Left cardiac atrium (tissue), 4 donors: ENCODE data around the gene CEP192. TPM values are rescaled to one million over a fixed set of nuclear protein-coding genes. Genes with fewer than 3 reads are reported as not detected.
A peak's percentile ranks its signal among the peaks of the same experiment; 100 is the strongest.

Experiments used
- ATAC-seq, 2 donors: fragments of 200-7000 bp; cut with Tn5 transposase; one replicate each; pipeline ENCODE4 v1.9.1; 2020; ENCODE audit warnings: mild to moderate bottlenecking in 2 of 2, moderate library complexity in 2 of 2
- DNase-seq: peaks from one replicate; pipeline ENCODE4 v3.0.0-alpha.2; 2020
- intact Hi-C, 2 donors: fragments of 100-400 bp; cut with DNase I; formaldehyde crosslinking; loops; one replicate each; pipeline versions ENCODE4 v1.14.1 to v1.15.1; 2022 to 2023
- long read RNA-seq: library from polyadenylated mRNA; unstranded; transcript quantifications from one replicate; pipeline ENCODE4 v2.0.0, GENCODE V29; 2021
- total RNA-seq, 2 donors: library from RNA; stranded (reverse); fragmentation: NEBNext Ultra II Directional; extraction: Animal tissue kit (Norgen Biotek cat#: 25700); gene quantifications; one replicate each; pipeline ENCODE4 v1.2.1, GENCODE V29; 2021
- donor health status: DM: no; HTN: yes; CAD: no.
- donor health status: DM: no; HTN: yes; CAD: no; lungs with severe emphysema.
- donor health status: DM: yes; HTN: yes; CAD: no.
- donor health status: Dilated cardiomyopathy.

CEP192 gene, protein sequence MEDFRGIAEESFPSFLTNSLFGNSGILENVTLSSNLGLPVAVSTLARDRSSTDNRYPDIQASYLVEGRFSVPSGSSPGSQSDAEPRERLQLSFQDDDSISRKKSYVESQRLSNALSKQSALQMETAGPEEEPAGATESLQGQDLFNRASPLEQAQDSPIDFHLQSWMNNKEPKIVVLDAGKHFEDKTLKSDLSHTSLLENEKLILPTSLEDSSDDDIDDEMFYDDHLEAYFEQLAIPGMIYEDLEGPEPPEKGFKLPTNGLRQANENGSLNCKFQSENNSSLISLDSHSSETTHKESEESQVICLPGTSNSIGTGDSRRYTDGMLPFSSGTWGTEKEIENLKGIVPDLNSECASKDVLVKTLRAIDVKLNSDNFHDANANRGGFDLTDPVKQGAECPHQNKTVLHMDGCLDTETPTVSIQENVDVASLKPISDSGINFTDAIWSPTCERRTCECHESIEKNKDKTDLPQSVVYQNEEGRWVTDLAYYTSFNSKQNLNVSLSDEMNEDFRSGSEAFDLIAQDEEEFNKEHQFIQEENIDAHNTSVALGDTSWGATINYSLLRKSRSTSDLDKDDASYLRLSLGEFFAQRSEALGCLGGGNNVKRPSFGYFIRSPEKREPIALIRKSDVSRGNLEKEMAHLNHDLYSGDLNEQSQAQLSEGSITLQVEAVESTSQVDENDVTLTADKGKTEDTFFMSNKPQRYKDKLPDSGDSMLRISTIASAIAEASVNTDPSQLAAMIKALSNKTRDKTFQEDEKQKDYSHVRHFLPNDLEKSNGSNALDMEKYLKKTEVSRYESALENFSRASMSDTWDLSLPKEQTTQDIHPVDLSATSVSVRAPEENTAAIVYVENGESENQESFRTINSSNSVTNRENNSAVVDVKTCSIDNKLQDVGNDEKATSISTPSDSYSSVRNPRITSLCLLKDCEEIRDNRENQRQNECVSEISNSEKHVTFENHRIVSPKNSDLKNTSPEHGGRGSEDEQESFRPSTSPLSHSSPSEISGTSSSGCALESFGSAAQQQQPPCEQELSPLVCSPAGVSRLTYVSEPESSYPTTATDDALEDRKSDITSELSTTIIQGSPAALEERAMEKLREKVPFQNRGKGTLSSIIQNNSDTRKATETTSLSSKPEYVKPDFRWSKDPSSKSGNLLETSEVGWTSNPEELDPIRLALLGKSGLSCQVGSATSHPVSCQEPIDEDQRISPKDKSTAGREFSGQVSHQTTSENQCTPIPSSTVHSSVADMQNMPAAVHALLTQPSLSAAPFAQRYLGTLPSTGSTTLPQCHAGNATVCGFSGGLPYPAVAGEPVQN (N-terminal part only)
- total RNA-seq, result 10 to 100 TPM; 24.6 to 27.1 TPM
- long read RNA-seq, partial matches to known transcripts, result 2 of 4 reads
- long read RNA-seq, other reads (novel, unspliced or antisense), result 2 of 4 reads

DNA sequence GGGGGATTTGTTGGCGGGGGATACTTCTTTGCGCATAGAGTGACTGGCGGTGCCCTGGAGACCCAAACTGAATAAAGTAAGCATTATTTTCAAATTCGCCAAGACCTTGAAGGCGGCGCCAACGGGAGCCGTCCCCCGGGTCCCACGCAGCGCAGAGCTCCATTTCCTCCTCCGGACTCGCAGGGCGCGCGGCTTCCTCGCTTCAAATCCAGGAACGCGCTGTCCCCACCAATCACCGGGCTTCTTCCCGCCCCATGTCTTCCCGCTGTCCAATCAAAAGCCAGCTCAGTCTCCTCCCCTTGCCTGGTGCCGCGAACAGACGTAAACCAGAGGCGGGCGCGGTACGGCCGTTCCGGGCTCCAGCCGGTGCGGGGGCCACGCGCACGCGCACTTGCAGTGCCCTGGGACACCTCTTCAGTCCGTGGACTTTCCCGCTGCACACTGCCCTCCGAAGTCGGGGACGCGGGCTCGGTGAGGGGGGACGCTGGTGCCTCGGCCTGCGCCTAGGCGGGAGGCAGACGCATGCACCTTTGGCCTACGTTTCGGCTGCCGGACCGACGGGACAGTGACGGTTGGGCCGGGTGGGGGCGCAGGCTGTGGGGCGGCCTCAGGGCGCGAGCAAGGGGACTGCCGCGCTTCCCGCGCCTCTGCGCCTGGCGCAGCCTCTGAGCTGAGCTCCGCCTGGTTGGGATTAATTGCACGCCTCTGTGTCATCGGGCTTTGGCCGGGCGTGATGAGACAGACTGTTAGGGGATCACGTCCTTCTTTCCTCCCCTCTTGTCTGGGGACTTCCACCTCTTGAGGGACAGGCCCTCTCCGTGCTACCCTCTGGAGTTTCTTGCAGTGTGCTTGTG, at the start of gene CEP192:
TSS of gene CEP192 (plus strand) at position 396 of the 854 bp plus-strand sequence. CDS start 8,063 bp downstream, outside the sequence.
- intact Hi-C loops, result no loop called here
- peak; percentile 99 for ATAC-seq
- peak; percentile 98 for DNase-seq

DNA sequence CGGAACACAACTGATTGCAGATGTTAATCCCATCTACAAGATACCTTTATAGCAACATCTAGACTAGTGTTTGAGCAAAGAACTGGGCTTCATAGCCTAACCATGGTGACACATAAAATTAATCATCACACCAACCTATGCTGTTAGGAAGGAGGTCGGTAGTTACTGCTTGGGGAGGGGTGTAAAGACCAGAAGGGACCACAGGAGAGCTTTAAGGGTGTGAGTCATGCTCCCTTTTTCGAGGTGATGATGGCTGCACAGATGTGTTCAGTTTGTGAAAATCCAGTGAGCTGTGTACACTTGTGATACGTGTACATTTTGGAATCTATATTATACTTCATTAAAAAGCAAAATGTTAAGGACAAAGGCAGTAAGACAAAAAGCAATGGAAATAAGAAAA, 47.9 kb upstream of the CEP192 start:
- no peak for DNase-seq
- ATAC-seq, result no peak
- intact Hi-C loops, result no loop called here

DNA sequence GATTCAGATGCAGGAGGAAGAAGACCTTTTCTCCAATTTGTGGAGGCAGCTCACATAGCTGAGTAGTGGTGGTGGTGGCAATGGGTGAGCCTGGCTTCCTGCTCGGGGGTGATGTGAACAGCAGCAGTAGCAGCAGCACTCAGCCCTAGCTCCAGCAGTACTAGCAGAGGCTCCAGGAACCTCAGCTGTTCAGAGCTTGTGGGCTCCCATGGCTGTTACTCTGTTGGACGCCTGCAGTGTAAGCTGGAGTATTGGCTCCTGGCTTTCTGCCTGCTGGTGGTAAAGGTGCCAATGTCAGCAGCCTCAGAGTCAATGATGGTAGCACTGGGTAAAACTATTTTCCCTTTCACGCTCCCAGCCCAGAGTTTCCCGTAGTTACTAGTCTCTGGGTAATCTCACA, 46.5 kb upstream of the CEP192 start:
- ATAC-seq, result no peak
- peak; percentile 50 for DNase-seq
- intact Hi-C loops, result no loop called here

DNA sequence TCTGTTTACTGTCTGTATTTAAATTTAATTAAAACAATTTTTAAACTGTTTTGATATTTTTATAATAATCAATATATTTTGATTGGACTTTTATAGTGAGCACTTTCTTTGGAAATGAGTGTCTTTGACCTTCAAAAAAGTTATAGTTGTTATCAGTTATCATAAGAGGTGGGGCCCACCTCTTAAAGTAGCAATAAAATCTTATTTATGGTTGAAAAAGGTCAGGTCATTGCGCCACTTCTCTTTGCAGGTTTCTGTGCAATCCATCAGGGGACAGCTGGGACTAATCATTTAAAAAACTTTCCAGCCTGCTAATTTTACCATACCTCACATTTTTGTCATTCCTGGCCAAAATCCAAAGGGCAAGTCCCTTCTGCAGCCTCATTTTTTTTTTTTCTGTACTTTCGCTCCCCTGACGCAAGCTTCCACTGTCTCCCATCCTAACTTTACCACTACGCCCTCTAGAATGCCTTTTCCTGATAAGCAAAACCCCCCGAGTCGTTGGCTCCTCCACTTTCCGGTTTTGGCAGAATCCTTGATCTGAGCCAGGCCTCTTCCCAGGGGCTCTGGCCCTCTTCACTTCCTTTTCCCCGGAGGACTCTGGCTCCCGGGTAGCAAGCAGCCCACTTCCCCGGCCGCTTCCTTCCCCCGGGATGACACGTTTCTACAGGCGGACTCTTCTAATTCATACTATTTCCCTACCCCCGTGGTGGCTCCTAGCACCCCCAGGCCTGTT, 44.4 kb upstream of the CEP192 start:
- DNase-seq (peak; percentile 74), ATAC-seq (peak in 1 of 2 donors; percentile 4)
- intact Hi-C loops, result no loop called here

DNA sequence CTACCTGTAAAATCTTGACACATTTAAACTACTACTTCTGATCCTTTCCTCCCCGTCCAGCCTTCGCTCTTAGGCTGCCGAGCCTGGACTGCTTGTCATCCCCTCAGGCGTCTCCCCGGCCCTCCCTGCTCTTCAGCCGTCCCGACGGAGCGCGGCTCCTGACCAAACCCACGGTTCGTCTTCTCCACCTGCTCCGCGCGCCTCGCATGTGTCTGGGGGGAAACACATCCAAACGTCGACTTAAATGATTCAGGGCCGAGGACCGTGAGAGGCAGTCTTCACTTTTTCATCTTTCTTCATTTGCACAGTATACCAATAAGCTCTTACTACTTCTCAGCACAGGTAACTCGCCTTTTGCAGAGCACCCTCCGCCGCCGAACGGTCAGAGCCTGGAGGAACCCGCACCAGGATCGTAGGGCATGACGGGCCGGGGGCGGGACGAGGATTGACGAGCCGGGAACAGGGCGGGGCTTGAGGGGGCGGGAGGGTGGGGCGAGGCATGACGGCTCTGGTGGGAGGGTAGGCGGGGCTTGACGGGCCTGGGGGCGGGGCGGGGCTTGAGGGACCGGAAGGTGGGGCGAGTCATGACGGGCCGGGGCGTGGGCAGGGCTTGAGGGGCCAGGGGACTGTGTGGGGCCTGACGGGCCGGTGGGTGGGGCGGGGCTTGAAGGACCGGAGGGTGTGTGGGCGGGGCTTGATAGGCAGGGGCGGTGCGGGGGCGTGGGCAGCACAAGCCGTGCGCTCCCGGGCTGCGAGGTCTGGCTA, 43.7 kb upstream of the CEP192 start, which contains the start of gene SEH1L:
TSS of gene SEH1L (plus strand) at position 727 of the 765 bp plus-strand sequence. CDS start 111 bp downstream, outside the sequence.
- ATAC-seq (peak; percentile 96 to 97), DNase-seq (peak; percentile 100)
- intact Hi-C loops, result no loop called here

DNA sequence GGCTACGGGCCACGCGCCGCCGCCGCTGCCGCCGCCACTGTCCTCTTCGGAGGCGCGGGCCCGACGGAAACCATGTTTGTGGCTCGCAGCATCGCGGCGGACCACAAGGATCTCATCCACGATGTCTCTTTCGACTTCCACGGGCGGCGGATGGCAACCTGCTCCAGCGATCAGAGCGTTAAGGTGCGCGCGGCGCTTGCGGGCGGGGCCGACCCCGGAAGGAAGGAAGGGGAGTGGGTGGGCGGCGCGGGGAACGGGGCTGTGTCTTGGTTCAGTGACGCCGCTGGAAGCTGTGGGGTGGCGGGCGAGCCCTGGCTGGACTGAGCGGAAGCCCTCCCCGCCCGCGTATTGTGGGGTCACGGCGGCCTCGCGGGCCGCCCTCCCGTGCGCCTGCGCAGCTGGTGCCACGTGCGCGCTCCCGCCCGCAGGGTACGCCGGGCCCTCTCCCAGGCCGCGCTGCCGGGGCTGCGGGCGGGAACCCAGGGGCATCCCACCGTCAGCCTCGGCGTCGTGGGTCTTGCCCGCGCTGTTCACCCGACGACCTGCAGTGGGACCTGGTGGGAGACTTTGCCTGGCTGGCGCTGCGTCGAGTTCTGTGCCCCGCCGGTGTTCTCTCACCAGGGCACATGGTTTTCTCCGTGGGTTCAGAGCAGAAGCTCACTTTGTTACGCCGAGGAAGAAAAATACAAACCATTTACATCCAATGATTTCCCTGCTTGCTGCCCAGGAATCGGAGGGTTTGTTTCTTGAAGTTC, 42.9 kb upstream of the CEP192 start:
- ATAC-seq (peak; percentile 85 to 90), DNase-seq (peak; percentile 97)
- intact Hi-C loops, result no loop called here

DNA sequence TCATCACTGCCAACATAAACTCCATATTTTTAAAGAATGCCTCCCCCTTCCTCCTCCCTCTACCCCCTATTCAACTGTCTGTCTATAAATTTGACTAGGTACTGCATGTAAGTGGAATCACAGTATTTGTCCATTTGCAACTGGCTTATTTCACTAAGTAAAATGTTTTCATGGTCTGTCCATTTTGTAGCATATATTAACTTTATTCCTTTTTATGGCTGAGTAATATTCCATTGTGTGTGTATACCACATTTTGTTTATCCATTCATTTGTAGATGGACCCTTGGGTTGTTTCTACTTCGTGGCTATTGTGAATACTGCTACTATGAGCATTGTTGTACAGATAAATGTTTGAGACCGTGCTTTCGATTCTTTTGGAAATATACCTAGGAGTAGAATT, 32.7 kb upstream of the CEP192 start:
- intact Hi-C loops, result no loop called here
- no peak for DNase-seq
- ATAC-seq, result no peak

DNA sequence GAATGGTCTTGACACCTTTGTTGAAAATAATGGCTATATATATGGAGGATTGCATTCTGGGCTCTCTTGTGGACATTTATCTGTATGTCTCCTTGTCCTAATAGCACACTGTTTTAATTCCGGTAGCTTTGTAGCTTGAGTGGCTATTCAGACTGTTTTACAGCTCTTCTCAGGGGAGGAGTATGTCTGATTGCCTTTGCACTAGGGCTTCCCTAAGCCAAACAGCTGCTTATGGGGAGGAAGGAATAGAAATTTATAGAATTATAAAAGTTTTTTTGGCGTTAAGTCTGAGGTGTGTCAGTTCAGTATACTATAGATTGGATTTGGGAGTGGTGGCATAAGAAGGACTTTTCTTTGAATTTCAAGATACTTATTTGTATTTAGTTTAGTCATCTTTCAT, 30.8 kb upstream of the CEP192 start:
- intact Hi-C loops, result no loop called here
- ATAC-seq, result no peak
- no peak for DNase-seq

DNA sequence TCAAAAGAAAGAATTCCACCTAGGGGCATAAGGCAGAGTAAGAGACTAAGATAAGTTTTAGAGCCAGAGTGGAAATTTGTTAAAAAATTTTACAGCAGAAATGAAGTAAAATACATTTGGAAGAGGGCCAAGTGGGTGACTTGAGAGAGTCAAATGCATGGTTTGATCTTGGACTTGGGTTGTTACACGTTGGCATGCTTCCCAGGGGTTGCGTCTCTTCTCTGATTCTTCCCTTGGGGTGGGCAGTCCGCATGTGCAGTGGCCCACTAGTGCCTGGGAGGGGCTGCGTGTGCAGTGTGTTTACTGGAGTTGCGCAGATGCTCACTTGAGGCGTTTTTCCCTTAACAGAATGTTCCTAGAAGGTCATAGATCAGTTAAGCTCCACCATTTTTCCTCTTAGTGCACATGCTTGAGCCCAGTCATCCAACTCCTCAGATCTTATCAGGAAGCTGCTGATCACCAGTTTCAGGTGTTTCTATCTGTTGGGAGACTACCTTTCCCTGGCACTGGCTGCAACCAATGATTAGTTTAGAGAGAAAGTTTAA, 30.2 kb upstream of the CEP192 start:
- DNase-seq (no peak), ATAC-seq (peak in 1 of 2 donors; percentile 68)
- intact Hi-C loops, result no loop called here

DNA sequence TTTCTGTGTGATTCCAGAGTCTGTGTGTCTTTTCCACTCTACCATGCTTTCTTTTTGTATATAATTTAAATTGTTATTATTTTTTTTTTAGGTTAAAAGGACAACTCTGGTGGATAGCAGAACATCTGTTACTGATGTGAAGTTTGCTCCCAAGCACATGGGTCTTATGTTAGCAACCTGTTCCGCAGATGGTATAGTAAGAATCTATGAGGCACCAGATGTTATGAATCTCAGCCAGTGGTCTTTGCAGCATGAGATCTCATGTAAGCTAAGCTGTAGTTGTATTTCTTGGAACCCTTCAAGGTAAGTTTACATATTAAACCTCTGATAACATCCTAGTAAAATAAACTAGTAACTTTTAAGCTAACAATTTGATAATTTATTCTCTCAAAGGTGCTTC, 28.1 kb upstream of the CEP192 start:
- ATAC-seq (no peak), DNase-seq (no peak)
- intact Hi-C loops, result no loop called here

DNA sequence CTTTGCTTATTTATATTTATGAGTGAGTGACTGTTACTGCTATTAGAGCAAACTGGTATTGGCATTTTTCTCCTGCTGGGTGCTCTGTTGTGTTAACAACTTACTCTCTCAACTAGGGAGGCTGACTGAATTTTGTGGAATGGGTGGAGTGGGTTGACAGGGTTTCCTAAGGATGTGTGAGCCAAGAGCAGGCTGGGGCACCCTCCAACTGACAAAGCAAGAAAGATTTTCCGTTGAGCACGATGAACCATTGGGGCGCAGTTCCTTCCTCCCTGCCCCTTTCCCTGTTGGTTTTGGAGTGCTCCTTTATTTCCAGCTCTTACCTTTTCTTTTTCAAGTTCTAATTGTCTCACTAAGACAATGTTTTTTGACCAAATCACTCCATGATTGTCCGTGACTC, 23.0 kb upstream of the CEP192 start:
- ATAC-seq (peak in 1 of 2 donors; percentile 39), DNase-seq (no peak)
- intact Hi-C loops, result no loop called here

DNA sequence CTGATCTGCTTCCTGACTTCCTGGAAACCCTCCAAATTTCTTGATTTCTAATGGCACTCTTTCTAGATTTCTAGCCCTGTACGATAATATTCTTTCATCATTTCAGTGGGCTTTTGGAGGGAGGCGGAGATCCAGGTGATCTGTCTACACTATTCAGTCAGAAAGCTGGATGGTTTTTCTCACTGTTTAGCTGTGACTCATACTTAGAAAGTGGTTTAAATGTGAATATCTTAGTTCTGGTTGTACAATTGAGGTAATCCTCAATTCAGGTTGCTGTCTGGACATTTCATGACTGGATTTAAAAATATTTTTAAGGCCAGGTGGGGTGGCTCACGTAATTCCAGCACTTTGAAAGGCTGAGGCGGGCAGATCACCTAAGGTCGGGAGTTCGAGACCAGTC, 22.5 kb upstream of the CEP192 start:
- ATAC-seq (no peak), DNase-seq (no peak)
- intact Hi-C loops, result no loop called here

DNA sequence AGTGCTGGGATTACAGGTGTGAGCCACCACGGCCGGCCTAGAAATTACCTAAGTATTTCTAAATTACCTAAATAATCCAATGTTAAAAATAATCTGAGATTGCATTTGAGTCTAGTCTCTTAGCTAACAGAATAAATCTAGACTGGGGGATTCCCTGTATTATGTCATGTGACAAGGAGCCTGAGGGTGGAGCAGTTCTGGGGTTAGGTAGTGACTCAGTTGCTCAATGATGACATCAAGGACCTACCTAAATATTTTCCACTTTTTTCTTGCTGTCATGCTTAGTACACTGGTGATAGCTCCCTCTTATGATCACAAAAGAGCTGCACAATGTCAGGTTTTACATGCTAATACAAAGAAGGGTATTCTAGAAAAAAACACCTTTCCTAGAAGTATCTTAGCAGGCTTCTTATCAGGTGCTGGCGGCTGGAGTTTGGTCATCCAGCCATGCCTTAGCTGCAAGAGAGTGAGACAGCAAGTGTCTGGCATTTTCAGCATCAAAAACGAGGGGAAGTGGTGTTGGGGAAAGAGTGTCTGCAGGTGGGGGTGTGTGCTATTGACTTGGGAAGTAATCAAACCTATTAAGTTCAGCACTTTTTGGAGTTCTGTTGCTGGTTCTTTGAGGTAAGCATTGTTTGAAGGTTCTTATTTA, 17.5 kb upstream of the CEP192 start:
- ATAC-seq (no peak), DNase-seq (no peak)
- intact Hi-C loops, result no loop called here

DNA sequence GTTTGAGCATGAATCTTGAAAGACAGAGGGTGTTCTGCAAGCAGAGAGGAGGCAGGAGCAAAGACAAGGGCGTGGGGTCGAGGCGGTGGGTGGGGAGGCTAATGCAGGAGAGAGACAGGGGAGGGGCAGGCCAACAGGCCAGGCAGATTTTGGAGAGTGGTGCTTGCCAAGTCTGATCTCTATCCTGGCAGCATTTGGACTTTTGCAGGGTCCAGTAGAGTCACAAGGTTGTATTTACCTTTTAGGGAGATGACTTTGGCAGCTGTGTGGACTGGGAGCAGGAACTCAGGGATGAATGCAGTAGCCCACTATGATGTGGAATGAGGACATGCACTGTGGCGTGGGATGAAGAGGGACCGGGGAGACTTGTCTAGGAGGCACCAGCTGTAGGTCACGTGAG, 15.7 kb upstream of the CEP192 start:
- intact Hi-C loops, result no loop called here
- no peak for DNase-seq
- no peak for ATAC-seq

DNA sequence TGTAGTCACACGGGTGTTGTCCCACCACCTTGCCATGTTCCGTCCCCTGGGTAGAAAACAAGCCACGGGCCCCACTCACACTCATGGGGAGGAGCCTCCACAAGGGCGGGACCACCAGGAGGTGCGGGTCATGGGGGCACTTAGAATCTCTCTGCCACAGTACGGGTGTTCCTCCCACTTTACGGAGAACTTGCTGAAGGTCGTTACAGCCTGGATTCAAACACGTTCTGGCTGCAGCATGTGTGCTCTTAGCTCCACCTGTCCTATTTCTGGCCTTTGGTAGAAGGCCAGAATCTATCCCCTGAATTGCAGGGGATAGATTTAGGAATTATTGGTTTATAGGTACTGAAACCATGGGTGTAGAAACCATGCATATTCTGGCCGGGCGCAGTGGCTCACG, 14.9 kb upstream of the CEP192 start:
- DNase-seq, result no peak
- peak in 1 of 2 donors; percentile 14 for ATAC-seq
- intact Hi-C loops, result no loop called here
